SKM-1 (cell line): ENCODE results near the gene REM2.

Experiments
- DNase-seq: peaks from one replicate; lab custom pipeline; 2025; ENCODE audit not compliant: unreplicated experiment; lab: John Stamatoyannopoulos, UW

The REM2 gene

GRCh38 chr14:22883173-22883976 is at the start of gene REM2:
Gene REM2 (plus strand): TSS chr14:22883222. CDS start chr14:22883288, 66 bp downstream.
- DNase-seq = no peak

- DNase-seq = no peak
Measured at GRCh38 chr14:22835505-22835904, 47.5 kb upstream of the REM2 start.

GRCh38 chr14:22836301-22837113 is 46.5 kb upstream of the REM2 start, which contains the start of gene MMP14:
Gene MMP14 (plus strand): TSS chr14:22836585. CDS start chr14:22836818, 233 bp downstream.
- no peak for DNase-seq

- DNase-seq = no peak
Measured at GRCh38 chr14:22837114-22837749, 45.8 kb upstream of the REM2 start.

GRCh38 chr14:22837750-22838538 is 45.1 kb upstream of the REM2 start:
- no peak for DNase-seq

GRCh38 chr14:22838631-22839041 is 44.4 kb upstream of the REM2 start:
- peak; percentile 12 for DNase-seq

- no peak for DNase-seq
Measured at GRCh38 chr14:22839159-22839779, 43.8 kb upstream of the REM2 start.

- no peak for DNase-seq
Measured at GRCh38 chr14:22841311-22841710, 41.7 kb upstream of the REM2 start.

- no peak for DNase-seq
Measured at GRCh38 chr14:22841769-22842168, 41.3 kb upstream of the REM2 start.

- DNase-seq = no peak
Measured at GRCh38 chr14:22842211-22843122, 40.6 kb upstream of the REM2 start.

- DNase-seq = no peak
Measured at GRCh38 chr14:22843123-22843925, 39.7 kb upstream of the REM2 start.

- no peak for DNase-seq
Measured at GRCh38 chr14:22844221-22845102, 38.6 kb upstream of the REM2 start.

- no peak for DNase-seq
Measured at GRCh38 chr14:22845103-22845394, 38.0 kb upstream of the REM2 start.

- DNase-seq = no peak
Measured at GRCh38 chr14:22845821-22846625, 37.0 kb upstream of the REM2 start.

- DNase-seq = no peak
Measured at GRCh38 chr14:22846811-22847307, 36.2 kb upstream of the REM2 start.

- DNase-seq = no peak
Measured at GRCh38 chr14:22847661-22848341, 35.2 kb upstream of the REM2 start.
